Liver (tissue), 9 donors: ENCODE measurements around the gene RAPGEF6. TPM values are rescaled to one million over a fixed set of nuclear protein-coding genes. Genes with fewer than 3 reads are reported as not detected.

Source experiments
- DNase-seq: peaks from one replicate; pipeline ENCODE4 v3.0.0-alpha.2; 2017; ENCODE audit warnings: low spot score
- H3K27ac ChIP-seq, 2 donors: one replicate each; pipeline ENCODE4 v1.7.0; 2013; ENCODE audit warnings: inconsistent platforms in 2 of 2, low read length in 2 of 2, control low read depth in 1 of 2, low read depth in 1 of 2, mild to moderate bottlenecking in 1 of 2
- H3K27me3 ChIP-seq, 4 donors: one replicate each; pipeline versions ENCODE4 v1.6.1 to v1.7.0; 2013; ENCODE audit warnings: low read length in 3 of 4, inconsistent platforms in 1 of 4, mild to moderate bottlenecking in 1 of 4, moderate library complexity in 1 of 4; ENCODE audit not compliant: control insufficient read depth in 4 of 4, insufficient read depth in 4 of 4
- H3K36me3 ChIP-seq, 4 donors: one replicate each; pipeline versions ENCODE4 v1.6.1 to v1.7.0; 2013; ENCODE audit warnings: low read length in 3 of 4, mild to moderate bottlenecking in 3 of 4, low read depth in 1 of 4, moderate library complexity in 1 of 4; ENCODE audit not compliant: control insufficient read depth in 4 of 4, insufficient read depth in 3 of 4
- H3K4me1 ChIP-seq, 4 donors: one replicate each; pipeline versions ENCODE4 v1.6.1 to v1.7.0; 2013; ENCODE audit warnings: low read length in 3 of 4, mild to moderate bottlenecking in 3 of 4, moderate library complexity in 1 of 4; ENCODE audit not compliant: control insufficient read depth in 4 of 4, insufficient read depth in 4 of 4
- H3K4me3 ChIP-seq, 3 donors: one replicate each; pipeline versions ENCODE4 v1.6.1 to v1.7.0; 2013; ENCODE audit warnings: low read length in 3 of 3, control low read depth in 1 of 3, low read depth in 1 of 3, mild to moderate bottlenecking in 1 of 3
- H3K9ac ChIP-seq, 2 donors: one replicate each; pipeline ENCODE4 v1.7.0; 2013; ENCODE audit warnings: low read length in 2 of 2, mild to moderate bottlenecking in 2 of 2, moderate library complexity in 2 of 2, control low read depth in 1 of 2, low read depth in 1 of 2
- H3K9me3 ChIP-seq, 4 donors: one replicate each; pipeline versions ENCODE4 v1.6.1 to v1.7.0; 2013; ENCODE audit warnings: low read length in 3 of 4; ENCODE audit not compliant: control insufficient read depth in 4 of 4
- EGR1 ChIP-seq, 2 donors: IDR thresholded peaks; 2 replicates each; pipeline ENCODE4 v1.6.1; 2016 to 2018; ENCODE audit warnings: antibody characterized with exemption in 2 of 2, low read depth in 2 of 2
- FOXA2 ChIP-seq: IDR thresholded peaks from 2 replicates; pipeline ENCODE4 v1.6.1; 2016; ENCODE audit warnings: antibody characterized with exemption
- GABPA ChIP-seq, 2 donors: IDR thresholded peaks in 1 of 2; conservative IDR thresholded peaks in 1 of 2; 2 replicates each; pipeline ENCODE4 v1.6.1; 2016; ENCODE audit warnings: antibody characterized with exemption in 2 of 2, mild to moderate bottlenecking in 1 of 2, moderate library complexity in 1 of 2
- HNF4A ChIP-seq, 2 donors: conservative IDR thresholded peaks; 2 replicates each; pipeline ENCODE4 v1.6.1; 2016; ENCODE audit warnings: antibody characterized with exemption in 2 of 2, mild to moderate bottlenecking in 2 of 2
- HNF4G ChIP-seq: IDR thresholded peaks from 2 replicates; pipeline ENCODE4 v1.6.1; 2016; ENCODE audit warnings: antibody characterized with exemption
- JUND ChIP-seq, 2 donors: IDR thresholded peaks; 2 replicates each; pipeline ENCODE4 v1.6.1; 2016; ENCODE audit warnings: antibody characterized with exemption in 2 of 2
- NR2F2 ChIP-seq: IDR thresholded peaks from 2 replicates; pipeline ENCODE4 v1.6.1; 2016; ENCODE audit warnings: antibody characterized with exemption
- RAD21 ChIP-seq, 2 donors: IDR thresholded peaks; 2 replicates each; pipeline ENCODE4 v1.6.1; 2016; ENCODE audit warnings: antibody characterized with exemption in 2 of 2, mild to moderate bottlenecking in 2 of 2
- RXRA ChIP-seq, 2 donors: IDR thresholded peaks; 2 replicates each; pipeline ENCODE4 v1.6.1; 2017 to 2018; ENCODE audit warnings: antibody characterized with exemption in 2 of 2, mild to moderate bottlenecking in 1 of 2
- SP1 ChIP-seq: IDR thresholded peaks from 2 replicates; pipeline ENCODE4 v1.6.1; 2018; ENCODE audit warnings: antibody characterized with exemption, mild to moderate bottlenecking
- TAF1 ChIP-seq: conservative IDR thresholded peaks from 2 replicates; pipeline ENCODE4 v1.6.1; 2016; ENCODE audit warnings: antibody characterized with exemption, mild to moderate bottlenecking
- YY1 ChIP-seq: IDR thresholded peaks from 2 replicates; pipeline ENCODE4 v1.6.1; 2016; ENCODE audit warnings: antibody characterized with exemption, mild to moderate bottlenecking
- WGBS: extraction: QIAGEN DNeasy Blood & Tissue Kit; methylation state at CpG from one replicate; pipeline ENCODE4 v1.1.7; 2013; 5-methylcytosine and 5-hydroxymethylcytosine counted together
- polyA plus RNA-seq, 2 donors: library from polyadenylated mRNA; stranded (reverse) in 1 of 2; unstranded in 1 of 2; fragments of 200-250 nt in 1 of 2; fragments of >200 nt in 1 of 2; fragmentation: Nextera tagmentation in 1 of 2; extraction: Ambion mirVana in 1 of 2; gene quantifications; one replicate each; pipeline versions ENCODE4 v1.2.1 to v1.2.3, GENCODE V29; 2013 to 2015
- total RNA-seq, 2 donors: library from RNA; depleted of rRNA; stranded (reverse); fragments of >200 nt; gene quantifications; one replicate each; pipeline ENCODE4 v1.2.3, GENCODE V29; 2014
- TF ChIP-seq, protein P1 (sequence below): fragments of 150-350 bp; IDR thresholded peaks from 2 replicates; pipeline ENCODE4 v1.5.1; 2017; ENCODE audit warnings: improper control_type of control experiment, low read depth, low read length; ENCODE audit not compliant: missing input control
- TF ChIP-seq, protein P2 (sequence below): IDR thresholded peaks from 2 replicates; pipeline ENCODE4 v1.6.1; 2016; ENCODE audit warnings: antibody characterized with exemption, mild to moderate bottlenecking
- TF ChIP-seq, protein P3 (sequence below): IDR thresholded peaks from 2 replicates; pipeline ENCODE4 v1.6.1; 2016; ENCODE audit warnings: antibody characterized with exemption
- TF ChIP-seq, protein P4 (sequence below): IDR thresholded peaks from 2 replicates; pipeline ENCODE4 v1.6.1; 2016; ENCODE audit warnings: antibody characterized with exemption
- TF ChIP-seq, protein P5 (sequence below): IDR thresholded peaks from 2 replicates; pipeline ENCODE4 v1.6.1; 2016; ENCODE audit warnings: antibody characterized with exemption
- donor health status: healthy.
- donor health status: healthy.
- donor health status: healthy.
- donor health status: healthy.
- donor health status: healthy.

RAPGEF6 gene
- total and polyA plus RNA-seq, 4 donors, result 1.7 to 16.1 (median 8.6) TPM

DNA sequence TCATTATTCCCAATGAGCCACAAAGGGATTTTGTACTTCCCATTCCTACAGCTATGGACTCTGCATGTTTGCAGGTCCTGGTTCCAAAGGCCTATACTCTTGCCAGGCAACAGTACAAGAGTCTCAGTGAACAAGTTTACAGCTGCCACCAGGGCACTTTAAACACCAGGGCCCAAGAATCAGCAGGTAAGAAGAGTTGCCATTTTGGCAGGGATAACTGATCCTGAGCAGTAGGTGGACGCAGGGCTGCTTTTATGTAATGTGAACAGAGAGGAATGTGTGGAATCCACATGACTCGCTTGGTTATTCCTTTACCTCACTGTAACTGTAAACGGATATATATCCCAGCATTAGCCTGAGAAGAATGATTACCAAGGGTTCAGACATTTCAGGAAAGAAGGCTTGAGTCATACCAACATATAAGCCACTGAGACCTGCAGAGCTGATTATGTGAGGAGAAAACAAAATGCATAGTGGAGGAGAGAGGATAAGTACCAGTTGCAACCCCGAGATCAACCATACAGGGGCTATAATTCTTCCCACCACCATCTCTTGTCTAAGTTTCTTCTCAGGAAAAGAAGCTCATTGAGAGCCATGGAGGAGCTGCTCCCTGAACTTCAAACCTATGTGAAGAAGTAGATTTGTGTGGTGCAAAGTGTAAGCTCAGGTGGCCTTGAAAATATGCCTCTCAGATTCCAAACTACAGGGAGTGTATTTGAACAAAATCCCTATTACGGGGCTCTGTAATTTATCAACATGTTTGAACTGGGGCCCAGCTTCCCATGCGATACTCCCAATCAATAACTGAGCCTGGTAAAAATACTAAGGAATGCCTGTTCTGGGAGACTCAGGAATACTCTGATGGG, 24.6 kb downstream of the RAPGEF6 start:
- Histone ChIP-seq H3K27ac (no peak overlapping the region), H3K4me3 (no peak overlapping the region), H3K9ac (no peak overlapping the region), H3K4me1 (no peaks in the 10 kb centered on the region), H3K36me3 (no peaks in the 10 kb centered on the region), H3K27me3 (no peaks in the 10 kb centered on the region), H3K9me3 (no peaks in the 10 kb centered on the region)
- no peak for TF ChIP-seq JUND (IDR thresholded peaks at IDR 0.05)
- TF ChIP-seq FOXA2, result no peak
- TF ChIP-seq, protein P1, sequence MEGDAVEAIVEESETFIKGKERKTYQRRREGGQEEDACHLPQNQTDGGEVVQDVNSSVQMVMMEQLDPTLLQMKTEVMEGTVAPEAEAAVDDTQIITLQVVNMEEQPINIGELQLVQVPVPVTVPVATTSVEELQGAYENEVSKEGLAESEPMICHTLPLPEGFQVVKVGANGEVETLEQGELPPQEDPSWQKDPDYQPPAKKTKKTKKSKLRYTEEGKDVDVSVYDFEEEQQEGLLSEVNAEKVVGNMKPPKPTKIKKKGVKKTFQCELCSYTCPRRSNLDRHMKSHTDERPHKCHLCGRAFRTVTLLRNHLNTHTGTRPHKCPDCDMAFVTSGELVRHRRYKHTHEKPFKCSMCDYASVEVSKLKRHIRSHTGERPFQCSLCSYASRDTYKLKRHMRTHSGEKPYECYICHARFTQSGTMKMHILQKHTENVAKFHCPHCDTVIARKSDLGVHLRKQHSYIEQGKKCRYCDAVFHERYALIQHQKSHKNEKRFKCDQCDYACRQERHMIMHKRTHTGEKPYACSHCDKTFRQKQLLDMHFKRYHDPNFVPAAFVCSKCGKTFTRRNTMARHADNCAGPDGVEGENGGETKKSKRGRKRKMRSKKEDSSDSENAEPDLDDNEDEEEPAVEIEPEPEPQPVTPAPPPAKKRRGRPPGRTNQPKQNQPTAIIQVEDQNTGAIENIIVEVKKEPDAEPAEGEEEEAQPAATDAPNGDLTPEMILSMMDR, result no peak
- TF ChIP-seq, protein P2, sequence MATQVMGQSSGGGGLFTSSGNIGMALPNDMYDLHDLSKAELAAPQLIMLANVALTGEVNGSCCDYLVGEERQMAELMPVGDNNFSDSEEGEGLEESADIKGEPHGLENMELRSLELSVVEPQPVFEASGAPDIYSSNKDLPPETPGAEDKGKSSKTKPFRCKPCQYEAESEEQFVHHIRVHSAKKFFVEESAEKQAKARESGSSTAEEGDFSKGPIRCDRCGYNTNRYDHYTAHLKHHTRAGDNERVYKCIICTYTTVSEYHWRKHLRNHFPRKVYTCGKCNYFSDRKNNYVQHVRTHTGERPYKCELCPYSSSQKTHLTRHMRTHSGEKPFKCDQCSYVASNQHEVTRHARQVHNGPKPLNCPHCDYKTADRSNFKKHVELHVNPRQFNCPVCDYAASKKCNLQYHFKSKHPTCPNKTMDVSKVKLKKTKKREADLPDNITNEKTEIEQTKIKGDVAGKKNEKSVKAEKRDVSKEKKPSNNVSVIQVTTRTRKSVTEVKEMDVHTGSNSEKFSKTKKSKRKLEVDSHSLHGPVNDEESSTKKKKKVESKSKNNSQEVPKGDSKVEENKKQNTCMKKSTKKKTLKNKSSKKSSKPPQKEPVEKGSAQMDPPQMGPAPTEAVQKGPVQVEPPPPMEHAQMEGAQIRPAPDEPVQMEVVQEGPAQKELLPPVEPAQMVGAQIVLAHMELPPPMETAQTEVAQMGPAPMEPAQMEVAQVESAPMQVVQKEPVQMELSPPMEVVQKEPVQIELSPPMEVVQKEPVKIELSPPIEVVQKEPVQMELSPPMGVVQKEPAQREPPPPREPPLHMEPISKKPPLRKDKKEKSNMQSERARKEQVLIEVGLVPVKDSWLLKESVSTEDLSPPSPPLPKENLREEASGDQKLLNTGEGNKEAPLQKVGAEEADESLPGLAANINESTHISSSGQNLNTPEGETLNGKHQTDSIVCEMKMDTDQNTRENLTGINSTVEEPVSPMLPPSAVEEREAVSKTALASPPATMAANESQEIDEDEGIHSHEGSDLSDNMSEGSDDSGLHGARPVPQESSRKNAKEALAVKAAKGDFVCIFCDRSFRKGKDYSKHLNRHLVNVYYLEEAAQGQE, result no peak
- TF ChIP-seq, protein P3, sequence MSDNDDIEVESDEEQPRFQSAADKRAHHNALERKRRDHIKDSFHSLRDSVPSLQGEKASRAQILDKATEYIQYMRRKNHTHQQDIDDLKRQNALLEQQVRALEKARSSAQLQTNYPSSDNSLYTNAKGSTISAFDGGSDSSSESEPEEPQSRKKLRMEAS, result no peak
- TF ChIP-seq SP1, result no peak
- TF ChIP-seq, protein P4, sequence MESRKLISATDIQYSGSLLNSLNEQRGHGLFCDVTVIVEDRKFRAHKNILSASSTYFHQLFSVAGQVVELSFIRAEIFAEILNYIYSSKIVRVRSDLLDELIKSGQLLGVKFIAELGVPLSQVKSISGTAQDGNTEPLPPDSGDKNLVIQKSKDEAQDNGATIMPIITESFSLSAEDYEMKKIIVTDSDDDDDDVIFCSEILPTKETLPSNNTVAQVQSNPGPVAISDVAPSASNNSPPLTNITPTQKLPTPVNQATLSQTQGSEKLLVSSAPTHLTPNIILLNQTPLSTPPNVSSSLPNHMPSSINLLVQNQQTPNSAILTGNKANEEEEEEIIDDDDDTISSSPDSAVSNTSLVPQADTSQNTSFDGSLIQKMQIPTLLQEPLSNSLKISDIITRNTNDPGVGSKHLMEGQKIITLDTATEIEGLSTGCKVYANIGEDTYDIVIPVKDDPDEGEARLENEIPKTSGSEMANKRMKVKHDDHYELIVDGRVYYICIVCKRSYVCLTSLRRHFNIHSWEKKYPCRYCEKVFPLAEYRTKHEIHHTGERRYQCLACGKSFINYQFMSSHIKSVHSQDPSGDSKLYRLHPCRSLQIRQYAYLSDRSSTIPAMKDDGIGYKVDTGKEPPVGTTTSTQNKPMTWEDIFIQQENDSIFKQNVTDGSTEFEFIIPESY, result no peak
- TF ChIP-seq RXRA (IDR thresholded peaks at IDR 0.05), result no peak
- TF ChIP-seq YY1, result no peak
- no peak for TF ChIP-seq HNF4A (conservative IDR thresholded peaks at IDR 0.05)
- no peak for TF ChIP-seq HNF4G
- TF ChIP-seq RAD21 (IDR thresholded peaks at IDR 0.05), result no peak
- no peak for TF ChIP-seq TAF1
- no peak for TF ChIP-seq GABPA (IDR thresholded peaks at IDR 0.05 in 1 of 2, conservative IDR thresholded peaks at IDR 0.05 in 1 of 2)
- 79% methylated on average over 6 of the region's 6 CpGs for WGBS
- DNase-seq, result no peak

DNA sequence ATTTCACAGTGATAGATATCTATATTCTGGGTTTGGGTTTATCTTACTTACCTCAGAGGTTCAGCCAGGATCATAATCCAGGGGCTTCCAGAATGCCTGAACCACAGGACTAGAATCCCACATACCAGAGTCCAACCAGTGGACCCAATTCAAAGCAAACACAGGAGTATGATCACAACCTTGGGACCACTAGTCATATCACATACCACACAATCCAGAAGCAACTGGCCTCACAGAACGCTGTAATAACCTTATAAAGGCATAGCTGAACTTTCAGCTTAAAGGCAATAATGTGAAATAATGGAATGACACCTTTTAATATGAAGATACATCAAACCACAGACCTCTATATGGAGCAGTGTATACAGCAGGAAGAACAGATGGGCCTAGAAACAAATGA, 25.3 kb downstream of the RAPGEF6 start:
- Histone ChIP-seq H3K9me3 (no peaks in the 10 kb centered on the region), H3K4me3 (no peak overlapping the region), H3K27me3 (no peaks in the 10 kb centered on the region), H3K9ac (no peak overlapping the region), H3K36me3 (no peaks in the 10 kb centered on the region), H3K27ac (no peak overlapping the region), H3K4me1 (no peaks in the 10 kb centered on the region)
- WGBS, result 97% methylated on average over 1 of the region's 1 CpG
- DNase-seq, result no peak
- TF ChIP-seq, protein P4, result no peak
- no peak for TF ChIP-seq YY1
- TF ChIP-seq EGR1 (IDR thresholded peaks at IDR 0.05; ENCODE audit: low read depth in 2 of 2), result no peak
- TF ChIP-seq, protein P1, result no peak
- TF ChIP-seq NR2F2, result no peak
- TF ChIP-seq, protein P5, sequence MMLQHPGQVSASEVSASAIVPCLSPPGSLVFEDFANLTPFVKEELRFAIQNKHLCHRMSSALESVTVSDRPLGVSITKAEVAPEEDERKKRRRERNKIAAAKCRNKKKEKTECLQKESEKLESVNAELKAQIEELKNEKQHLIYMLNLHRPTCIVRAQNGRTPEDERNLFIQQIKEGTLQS, result no peak
- no peak for TF ChIP-seq JUND (IDR thresholded peaks at IDR 0.05)
- no peak for TF ChIP-seq RAD21 (IDR thresholded peaks at IDR 0.05)
- no peak for TF ChIP-seq HNF4A (conservative IDR thresholded peaks at IDR 0.05)
- TF ChIP-seq SP1, result no peak
- no peak for TF ChIP-seq HNF4G
- TF ChIP-seq RXRA (IDR thresholded peaks at IDR 0.05), result no peak
